Lung (tissue), 12 donors: ENCODE results near the gene TSC1. TPM values are rescaled to one million over a fixed set of nuclear protein-coding genes. Genes with fewer than 3 reads are reported as not detected.

ENCODE experiments used
- ATAC-seq: fragments of 200-7000 bp; cut with Tn5 transposase; one replicate; pipeline ENCODE4 v1.9.1; 2020; ENCODE audit warnings: moderate number of reproducible peaks; ENCODE audit not compliant: insufficient read depth, low FRiP score
- DNase-seq, 3 donors: peaks; one replicate each; pipeline ENCODE4 v3.0.0-alpha.2; 2013 to 2017
- H3K27ac ChIP-seq, 2 donors: one replicate each; pipeline ENCODE4 v1.5.1; 2013; ENCODE audit warnings: mild to moderate bottlenecking in 2 of 2, moderate library complexity in 2 of 2, control low read depth in 1 of 2, inconsistent platforms in 1 of 2, low read depth in 1 of 2, low read length in 1 of 2
- H3K27me3 ChIP-seq, 3 donors: one replicate each; pipeline ENCODE4 v1.5.1; 2013; ENCODE audit warnings: low read length in 2 of 3; ENCODE audit not compliant: control insufficient read depth in 3 of 3, insufficient read depth in 3 of 3
- H3K36me3 ChIP-seq, 4 donors: one replicate each; pipeline ENCODE4 v1.5.1; 2013; ENCODE audit warnings: low read length in 4 of 4, mild to moderate bottlenecking in 1 of 4, moderate library complexity in 1 of 4; ENCODE audit not compliant: control insufficient read depth in 4 of 4, insufficient read depth in 4 of 4
- H3K4me1 ChIP-seq, 5 donors: one replicate each; pipeline ENCODE4 v1.5.1; 2013; ENCODE audit warnings: low read length in 5 of 5, mild to moderate bottlenecking in 2 of 5, moderate library complexity in 1 of 5; ENCODE audit not compliant: control insufficient read depth in 5 of 5, insufficient read depth in 5 of 5
- H3K4me3 ChIP-seq: one replicate; pipeline ENCODE4 v1.5.1; 2013; ENCODE audit warnings: mild to moderate bottlenecking, control low read depth, moderate library complexity
- H3K9ac ChIP-seq, 2 donors: one replicate each; pipeline ENCODE4 v1.5.1; 2013; ENCODE audit warnings: low read length in 2 of 2, control low read depth in 1 of 2; ENCODE audit not compliant: insufficient read depth in 1 of 2
- H3K9me3 ChIP-seq, 4 donors: one replicate each; pipeline ENCODE4 v1.5.1; 2013; ENCODE audit warnings: low read length in 3 of 4, mild to moderate bottlenecking in 1 of 4, moderate library complexity in 1 of 4; ENCODE audit not compliant: control insufficient read depth in 4 of 4, insufficient read depth in 3 of 4
- CTCF ChIP-seq: IDR thresholded peaks from 2 replicates; pipeline ENCODE4 v1.5.1; 2012; ENCODE audit warnings: mild to moderate bottlenecking; ENCODE audit errors: control extremely low read depth, extremely low read depth
- WGBS, 2 donors: extraction: QIAGEN DNeasy Blood & Tissue Kit; methylation state at CpG; one replicate each; pipeline ENCODE4 v1.1.7; 2013; 5-methylcytosine and 5-hydroxymethylcytosine counted together
- polyA plus RNA-seq, 2 donors: library from polyadenylated mRNA; stranded (reverse); fragments of 200-250 nt; gene quantifications; one replicate each; pipeline ENCODE4 v1.2.1, GENCODE V29; 2013
- total RNA-seq, 2 donors: library from RNA; depleted of rRNA in 1 of 2; stranded (reverse); fragments of >200 nt in 1 of 2; gene quantifications; one replicate each; pipeline ENCODE4 v1.2.1, GENCODE V29; 2014 to 2021
- donor health status: control.
- donor health status: control.
- donor health status: Bipolar disorder and iron deficiency.
- donor health status: healthy.
- donor health status: DM: yes; HTN: yes; CAD: no.

Gene TSC1
- total and polyA plus RNA-seq, 4 donors, result 11.4 to 76.6 (median 33.5) TPM

GRCh38 chr9:132961002-132961401, 16.6 kb upstream of the TSC1 start:
- 72 to 85% methylated on average over 6 of the region's 6 CpGs for WGBS, 2 donors
- ATAC-seq (no peak), DNase-seq (no peak)
- H3K4me1 ChIP-seq, result no peaks in the 10 kb centered on the region
- no peak for TF ChIP-seq CTCF
- no peak overlapping the region for H3K9ac ChIP-seq
- H3K9me3 ChIP-seq, result no peaks in the 10 kb centered on the region
- H3K4me3 ChIP-seq, result no peak overlapping the region
- no peaks in the 10 kb centered on the region for H3K36me3 ChIP-seq
- H3K27ac ChIP-seq, result no peak overlapping the region
- peaks cover 0 to 4% (median 0%) of the 10 kb centered on the region in 3 donors for H3K27me3 ChIP-seq

- Histone ChIP-seq H3K27me3 (peaks cover 0 to 2% (median 0%) of the 10 kb centered on the region in 3 donors), H3K4me3 (no peak overlapping the region), H3K9ac (no peak overlapping the region), H3K4me1 (no peaks in the 10 kb centered on the region), H3K9me3 (peaks cover 0 to 7% (median 4%) of the 10 kb centered on the region in 4 donors), H3K27ac (no peak overlapping the region), H3K36me3 (no peaks in the 10 kb centered on the region)
- ATAC-seq (no peak), DNase-seq (no peak)
- no peak for TF ChIP-seq CTCF
- WGBS, 2 donors, result 87% methylated on average over 6 of the region's 6 CpGs
Measured at GRCh38 chr9:132957805-132958204, 13.4 kb upstream of the TSC1 start.

- no peak overlapping the region for H3K27ac ChIP-seq
- peaks cover 0 to 2% (median 0%) of the 10 kb centered on the region in 3 donors for H3K27me3 ChIP-seq
- peaks cover 0 to 7% (median 4%) of the 10 kb centered on the region in 4 donors for H3K9me3 ChIP-seq
- H3K9ac ChIP-seq, result no peak overlapping the region
- ATAC-seq, result no peak
- H3K4me1 ChIP-seq, result no peaks in the 10 kb centered on the region
- H3K36me3 ChIP-seq, result no peaks in the 10 kb centered on the region
- WGBS, 2 donors, result 60 to 64% methylated on average over 2 of the region's 2 CpGs
- TF ChIP-seq CTCF, result no peak
- no peak for DNase-seq
- H3K4me3 ChIP-seq, result no peak overlapping the region
Measured at GRCh38 chr9:132955768-132956167, 11.4 kb upstream of the TSC1 start.

- DNase-seq, result no peak
- H3K9me3 ChIP-seq, result peaks cover 0 to 7% (median 4%) of the 10 kb centered on the region in 4 donors
- H3K4me3 ChIP-seq, result no peak overlapping the region
- H3K27ac ChIP-seq, result no peak overlapping the region
- H3K4me1 ChIP-seq, result no peaks in the 10 kb centered on the region
- 92 to 96% methylated on average over 2 of the region's 2 CpGs for WGBS, 2 donors
- peaks cover 0 to 2% (median 0%) of the 10 kb centered on the region in 3 donors for H3K27me3 ChIP-seq
- H3K36me3 ChIP-seq, result no peaks in the 10 kb centered on the region
- no peak for ATAC-seq
- TF ChIP-seq CTCF, result no peak
- no peak overlapping the region for H3K9ac ChIP-seq
Measured at GRCh38 chr9:132955123-132955522, 10.7 kb upstream of the TSC1 start.
